Raji (cell line): ENCODE data around the gene AGFG2.
A peak's percentile ranks its signal among the peaks of the same experiment; 100 is the strongest.

ENCODE experiments used
- POLR2A ChIP-seq: IDR thresholded peaks from 2 replicates; pipeline ENCODE4 v1.6.1; 2011; ENCODE audit warnings: low read depth, low read length, control low read depth; ENCODE audit not compliant: insufficient read depth

Gene AGFG2

DNA sequence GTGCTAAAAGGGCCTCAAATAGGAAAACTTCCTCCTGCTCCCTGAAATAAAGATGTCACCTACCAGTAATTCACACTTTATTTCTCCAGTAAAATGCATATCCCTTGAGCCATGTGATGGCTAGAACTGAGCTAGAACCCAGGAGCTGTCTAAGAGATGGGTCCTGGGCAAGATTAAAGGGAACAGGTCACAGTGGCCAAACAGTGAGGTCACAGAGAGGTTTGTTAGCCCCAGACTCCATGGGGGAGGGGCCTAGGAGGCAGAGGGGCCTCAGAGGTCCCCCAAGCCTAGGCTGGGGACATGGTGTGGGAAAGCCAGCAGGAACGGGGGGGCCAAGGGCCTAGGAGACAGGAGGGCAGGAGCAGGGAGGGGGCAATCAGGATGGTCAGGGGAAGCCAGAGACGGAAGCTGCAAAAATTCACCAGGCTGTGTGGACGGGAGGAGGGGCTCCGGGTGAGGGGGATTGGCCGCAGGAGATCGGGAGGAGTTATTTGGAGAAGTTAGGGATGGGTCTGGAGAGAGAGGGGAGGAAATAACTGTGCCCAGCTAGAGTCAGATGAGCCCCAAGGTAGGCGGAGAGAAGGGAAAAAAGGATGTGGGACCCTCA lies 50.4 kb downstream of the AGFG2 start:
- no peak for TF ChIP-seq POLR2A

DNA sequence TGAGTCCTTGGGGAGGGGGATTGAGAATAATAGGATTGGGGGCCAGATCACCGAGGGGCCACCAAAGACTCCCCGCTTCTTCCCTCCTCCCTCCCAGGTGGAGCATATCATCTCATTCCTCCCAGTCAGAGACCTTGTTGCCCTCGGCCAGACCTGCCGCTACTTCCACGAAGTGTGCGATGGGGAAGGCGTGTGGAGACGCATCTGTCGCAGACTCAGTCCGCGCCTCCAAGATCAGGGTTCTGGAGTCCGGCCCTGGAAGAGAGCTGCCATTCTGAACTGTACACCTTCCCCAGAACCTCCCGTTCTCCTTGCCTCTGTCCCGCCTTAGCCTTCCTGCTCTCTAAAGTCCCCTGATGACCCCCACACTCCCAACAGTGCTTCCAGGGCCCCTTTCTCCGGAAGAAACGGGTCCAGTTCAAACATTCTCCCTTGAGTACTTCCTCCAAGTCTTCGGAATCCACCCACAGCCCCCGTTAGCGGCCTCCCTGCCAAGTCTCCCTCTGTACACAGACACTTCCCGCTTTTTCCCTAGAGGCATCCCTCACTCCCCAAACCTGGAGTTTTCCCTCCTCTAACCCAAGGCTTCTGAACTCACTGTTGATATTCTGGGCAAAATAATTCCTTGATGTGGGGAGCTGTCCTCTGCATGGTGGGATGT lies 51.2 kb downstream of the AGFG2 start:
- no peak for TF ChIP-seq POLR2A

DNA sequence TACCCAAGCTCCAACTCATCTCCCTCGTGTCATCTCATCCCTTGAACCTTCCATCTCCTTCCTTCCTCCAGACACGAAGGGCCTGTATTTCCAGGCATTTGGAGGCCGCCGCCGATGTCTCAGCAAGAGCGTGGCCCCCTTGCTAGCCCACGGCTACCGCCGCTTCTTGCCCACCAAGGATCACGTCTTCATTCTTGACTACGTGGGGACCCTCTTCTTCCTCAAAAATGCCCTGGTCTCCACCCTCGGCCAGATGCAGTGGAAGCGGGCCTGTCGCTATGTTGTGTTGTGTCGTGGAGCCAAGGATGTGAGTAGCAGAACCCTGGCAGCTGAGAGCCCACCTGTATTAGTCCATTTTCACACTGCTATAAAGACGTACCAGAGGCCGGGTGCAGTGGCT lies 52.6 kb downstream of the AGFG2 start:
- TF ChIP-seq POLR2A: no peak

DNA sequence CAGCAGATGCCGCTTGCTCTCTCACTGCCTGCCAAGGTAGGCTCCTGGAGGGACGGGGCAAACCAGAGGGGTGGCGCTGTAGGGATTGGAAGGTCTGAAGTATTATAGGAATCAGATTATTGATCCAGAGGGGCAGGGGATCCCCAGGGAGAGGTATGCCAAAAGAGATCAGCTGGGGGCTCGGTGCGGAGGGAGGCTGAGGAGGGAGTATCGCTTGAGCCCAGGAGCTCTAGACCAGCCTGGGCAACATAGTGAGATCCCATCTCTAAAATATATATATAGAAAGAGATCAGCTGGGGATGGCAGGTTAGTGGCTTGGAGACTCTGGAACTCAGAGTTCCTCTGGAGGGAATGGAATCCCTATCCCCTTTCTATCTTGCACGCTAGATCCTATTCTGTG lies 56.2 kb downstream of the AGFG2 start:
- TF ChIP-seq POLR2A: no peak

DNA sequence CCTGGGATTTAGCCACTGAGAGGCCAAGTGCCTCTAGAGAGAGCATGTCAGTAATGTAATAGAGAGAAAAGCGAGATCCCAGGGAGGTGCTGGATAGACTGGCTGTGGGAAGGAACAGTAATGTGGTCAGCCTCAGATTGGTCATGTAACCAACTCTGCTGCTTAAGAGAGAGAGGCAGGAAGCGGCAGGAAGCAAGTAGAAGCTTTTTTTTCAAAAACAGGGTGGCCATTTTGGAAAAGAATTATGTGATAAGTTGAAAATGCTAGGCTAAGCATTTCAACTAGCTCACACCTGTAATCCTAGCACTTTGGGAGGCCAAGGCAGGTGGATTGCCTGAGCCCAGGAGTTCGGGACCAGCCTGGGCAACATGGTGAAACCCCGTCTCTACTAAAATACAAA lies 59.4 kb downstream of the AGFG2 start:
- no peak for TF ChIP-seq POLR2A

DNA sequence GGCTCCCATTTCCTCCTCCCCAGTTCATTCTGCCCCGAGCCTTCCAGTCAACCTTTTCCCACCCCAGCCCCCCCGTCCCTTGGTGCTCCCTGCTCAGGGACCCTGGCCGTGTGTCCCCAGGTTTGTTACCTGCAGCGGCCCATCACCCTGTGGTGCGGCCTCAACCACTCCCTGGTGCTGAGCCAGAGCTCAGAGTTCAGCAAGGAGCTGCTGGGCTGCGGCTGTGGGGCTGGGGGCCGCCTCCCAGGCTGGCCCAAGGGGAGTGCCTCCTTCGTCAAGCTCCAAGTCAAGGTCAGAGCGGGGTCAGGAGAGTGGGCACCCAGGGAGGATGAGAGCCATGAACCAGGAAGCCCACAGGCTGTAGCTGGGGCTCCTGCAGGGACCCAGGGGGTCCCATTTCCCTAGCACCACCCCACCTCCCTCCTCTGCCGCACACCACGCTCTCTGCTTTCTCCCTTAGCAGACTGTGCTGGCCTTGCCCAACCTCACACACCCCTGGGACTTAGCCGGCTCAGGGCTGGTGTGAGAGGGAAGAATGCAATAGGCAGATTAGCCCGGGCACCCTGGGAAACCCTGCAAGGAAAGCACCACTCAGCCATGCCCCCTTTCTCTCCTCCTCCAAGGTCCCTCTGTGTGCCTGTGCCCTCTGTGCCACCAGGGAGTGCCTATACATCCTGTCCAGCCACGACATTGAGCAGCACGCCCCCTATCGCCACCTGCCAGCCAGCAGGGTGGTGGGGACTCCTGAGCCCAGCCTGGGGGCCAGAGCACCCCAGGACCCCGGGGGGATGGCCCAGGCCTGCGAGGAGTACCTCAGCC lies 61.1 kb downstream of the AGFG2 start:
- TF ChIP-seq POLR2A: no peak

DNA sequence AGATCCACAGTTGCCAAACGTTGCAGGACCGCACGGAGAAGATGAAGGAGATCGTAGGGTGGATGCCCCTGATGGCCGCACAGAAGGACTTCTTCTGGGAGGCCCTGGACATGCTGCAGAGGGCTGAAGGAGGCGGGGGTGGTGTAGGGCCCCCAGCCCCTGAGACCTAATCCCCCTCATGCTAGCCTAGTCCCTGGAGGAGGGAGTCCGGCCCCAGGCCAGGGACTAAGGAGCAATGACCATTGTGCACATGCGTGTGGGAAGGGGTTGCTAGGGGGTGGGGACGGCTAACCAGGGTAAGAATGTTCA lies 61.7 kb downstream of the AGFG2 start:
- TF ChIP-seq POLR2A: no peak

DNA sequence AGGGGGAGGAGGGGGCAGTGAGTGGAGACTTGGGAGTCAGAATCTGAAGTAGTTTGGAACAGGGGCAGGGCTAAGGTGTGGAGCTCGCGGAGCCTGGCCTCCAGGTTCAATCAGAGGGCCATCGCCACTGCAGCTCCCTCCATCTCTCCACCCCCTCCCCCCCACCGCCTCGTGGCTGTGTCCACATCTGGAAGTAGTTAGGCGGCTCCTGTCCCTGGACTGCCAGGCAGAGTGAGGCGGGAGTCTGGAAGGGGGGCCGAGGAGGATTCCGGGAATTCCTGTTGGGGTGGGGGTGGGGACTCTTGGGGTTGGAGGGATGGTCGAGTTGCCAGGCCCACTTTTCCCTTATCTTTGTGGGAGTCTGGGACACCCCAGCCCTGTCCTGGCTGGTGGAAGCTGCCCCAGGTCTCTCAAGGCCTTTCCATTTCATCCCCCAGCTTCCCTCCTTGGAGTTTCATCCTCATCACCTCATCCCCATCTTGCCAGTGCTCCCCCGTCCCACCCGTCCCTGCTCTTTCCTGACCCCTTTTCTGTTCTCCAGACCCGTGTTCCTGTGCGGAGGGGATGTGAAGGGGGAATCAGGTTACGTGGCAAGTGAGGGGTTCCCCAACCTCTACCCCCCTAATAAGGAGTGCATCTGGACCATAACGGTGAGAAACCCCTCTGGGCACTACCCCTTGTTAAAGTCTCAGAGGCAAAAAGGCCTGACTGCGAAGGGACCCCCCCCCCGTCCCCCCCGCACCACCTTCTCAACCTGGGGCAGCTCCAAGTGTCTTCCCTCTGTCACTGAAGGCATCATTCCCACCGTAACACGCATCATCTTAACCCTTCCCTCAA lies 64.1 kb downstream of the AGFG2 start:
- no peak for TF ChIP-seq POLR2A

DNA sequence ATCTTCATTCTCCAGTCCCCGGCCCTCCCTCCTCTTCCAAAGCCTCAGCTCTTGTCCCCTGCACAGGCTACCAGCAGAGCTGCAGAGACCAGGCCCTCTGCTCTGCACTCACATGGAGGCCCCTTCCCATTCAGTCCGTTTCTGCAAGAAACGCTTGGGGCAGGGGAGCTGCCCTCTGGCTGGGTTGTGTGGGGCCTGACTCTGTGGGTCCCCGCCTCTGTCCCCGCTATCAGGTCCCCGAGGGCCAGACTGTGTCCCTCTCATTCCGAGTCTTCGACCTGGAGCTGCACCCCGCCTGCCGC lies 64.7 kb downstream of the AGFG2 start:
- no peak for TF ChIP-seq POLR2A

DNA sequence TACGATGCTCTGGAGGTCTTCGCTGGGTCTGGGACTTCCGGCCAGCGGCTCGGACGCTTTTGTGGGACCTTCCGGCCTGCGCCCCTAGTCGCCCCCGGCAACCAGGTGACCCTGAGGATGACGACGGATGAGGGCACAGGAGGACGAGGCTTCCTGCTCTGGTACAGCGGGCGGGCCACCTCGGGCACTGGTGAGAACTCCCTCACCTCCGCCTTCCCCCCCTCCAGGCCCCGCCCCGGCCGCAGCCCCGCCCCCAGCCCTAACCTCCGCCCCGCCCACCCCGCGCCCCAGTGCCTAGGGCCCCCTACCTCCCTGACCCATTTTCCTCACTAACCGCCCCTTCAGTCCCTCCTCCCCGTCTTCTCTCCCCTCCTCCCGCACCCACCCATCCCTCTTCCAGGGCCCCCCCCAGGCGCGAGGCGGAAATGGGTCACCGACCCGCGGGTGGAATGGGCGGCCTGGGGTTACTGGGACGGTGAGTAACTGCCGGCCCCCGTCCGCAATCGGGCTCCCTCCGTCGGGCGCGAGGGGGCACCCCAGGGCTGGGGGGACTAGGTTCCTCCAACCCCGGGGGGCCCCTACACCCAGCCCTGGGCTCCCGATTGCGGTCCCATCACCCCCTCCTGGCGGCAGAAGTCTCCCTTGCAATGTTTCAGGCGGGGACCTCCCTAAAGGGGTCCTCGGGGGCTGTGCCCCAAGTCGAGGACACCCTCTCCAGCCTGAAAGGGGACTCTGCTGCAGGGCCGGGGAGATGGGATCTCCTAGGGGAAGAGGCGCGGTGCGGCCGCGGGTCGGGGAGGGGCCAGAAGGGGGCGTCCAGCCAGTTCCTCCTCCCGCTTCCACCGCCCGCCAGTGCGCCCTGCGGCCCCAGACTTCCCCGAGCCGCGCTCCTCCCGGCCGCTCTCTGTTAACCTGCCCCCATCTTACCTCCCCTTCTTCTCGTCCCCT lies 65.3 kb downstream of the AGFG2 start:
- peak; percentile 58 for TF ChIP-seq POLR2A

DNA sequence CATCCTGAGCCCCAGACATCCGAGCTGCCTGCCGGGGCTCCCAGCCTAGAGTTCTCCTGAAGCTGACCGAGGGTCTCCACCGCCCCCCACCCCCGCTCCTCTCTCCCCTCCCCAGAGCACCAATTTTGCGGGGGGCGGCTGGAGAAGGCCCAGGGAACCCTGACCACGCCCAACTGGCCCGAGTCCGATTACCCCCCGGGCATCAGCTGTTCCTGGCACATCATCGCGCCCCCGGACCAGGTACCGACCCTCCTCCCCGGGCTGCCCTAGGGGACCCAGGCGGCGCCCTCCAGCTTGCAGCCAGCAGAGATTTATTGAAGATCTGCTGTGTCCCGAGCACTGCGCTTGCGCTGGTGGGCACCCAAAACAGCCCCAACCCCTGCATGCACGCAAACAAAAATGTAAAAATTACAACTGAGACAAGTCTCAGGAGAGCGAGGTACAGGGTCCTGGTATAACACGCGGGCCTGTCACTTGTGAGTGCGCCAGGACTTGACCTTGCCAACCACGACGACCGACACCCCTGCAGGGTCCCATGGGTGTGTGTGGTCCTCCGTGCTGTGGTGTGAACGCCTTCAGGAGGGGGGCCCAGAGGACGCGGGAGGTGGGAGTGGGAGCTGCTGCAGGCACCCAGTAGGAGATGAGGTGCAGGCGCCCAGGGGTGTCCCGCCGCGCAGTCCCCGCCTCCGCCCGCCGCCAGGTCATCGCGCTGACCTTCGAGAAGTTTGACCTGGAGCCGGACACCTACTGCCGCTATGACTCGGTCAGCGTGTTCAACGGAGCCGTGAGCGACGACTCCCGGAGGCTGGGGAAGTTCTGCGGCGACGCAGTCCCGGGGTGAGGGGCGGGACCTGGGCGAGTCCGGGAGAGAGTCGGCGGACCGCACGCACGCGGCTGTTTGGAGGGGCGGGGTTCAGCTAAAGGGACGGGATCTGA lies 66.2 kb downstream of the AGFG2 start:
- TF ChIP-seq POLR2A: no peak

DNA sequence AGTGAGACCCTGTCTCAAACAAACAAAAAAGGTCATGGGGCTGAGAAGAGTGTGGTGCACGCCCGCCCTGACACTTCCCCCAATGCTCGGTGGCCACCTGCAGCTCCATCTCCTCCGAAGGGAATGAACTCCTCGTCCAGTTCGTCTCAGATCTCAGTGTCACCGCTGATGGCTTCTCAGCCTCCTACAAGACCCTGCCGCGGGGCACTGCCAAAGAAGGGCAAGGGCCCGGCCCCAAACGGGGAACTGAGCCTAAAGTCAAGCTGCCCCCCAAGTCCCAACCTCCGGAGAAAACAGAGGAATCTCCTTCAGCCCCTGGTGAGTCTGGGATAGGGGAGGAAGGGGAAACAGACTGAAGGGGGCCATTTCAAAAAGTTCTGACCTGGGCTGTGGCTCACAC lies 67.3 kb downstream of the AGFG2 start:
- TF ChIP-seq POLR2A: no peak

DNA sequence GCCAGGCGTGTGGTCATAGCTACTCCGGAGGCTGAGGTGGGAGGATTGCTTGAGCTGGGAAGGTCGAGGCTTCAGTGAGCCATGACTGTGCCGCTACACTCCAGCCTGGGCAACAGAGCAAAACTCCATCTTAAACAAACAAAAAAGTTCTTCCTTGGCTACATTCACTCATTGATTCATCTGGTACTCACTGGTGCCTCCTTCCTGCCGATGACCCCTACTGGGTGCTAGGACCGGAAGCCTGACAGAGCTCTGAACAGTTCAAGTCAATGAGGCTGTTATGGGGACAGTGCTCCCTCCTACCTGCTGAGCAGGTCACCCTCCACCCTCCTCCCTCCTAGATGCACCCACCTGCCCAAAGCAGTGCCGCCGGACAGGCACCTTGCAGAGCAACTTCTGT lies 68.1 kb downstream of the AGFG2 start:
- TF ChIP-seq POLR2A: no peak

DNA sequence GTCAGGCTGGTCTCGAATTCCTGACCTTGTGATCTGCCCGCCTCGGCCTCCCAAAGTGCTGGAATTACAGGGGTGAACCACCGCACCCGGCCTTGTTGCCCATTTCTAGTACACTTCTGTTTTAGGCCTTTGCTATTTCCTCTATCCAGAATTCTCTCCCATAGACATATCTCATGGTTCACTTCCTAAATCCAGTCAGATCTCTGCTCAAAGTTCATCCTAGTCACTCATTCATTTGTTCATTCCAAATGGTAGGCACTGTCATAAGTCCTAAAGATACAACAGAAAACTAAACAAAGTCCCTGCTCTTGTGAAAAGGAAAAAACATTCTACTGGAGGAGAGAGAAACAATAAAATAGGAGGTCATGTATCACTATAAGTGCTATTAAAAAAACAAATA lies 71.0 kb downstream of the AGFG2 start:
- TF ChIP-seq POLR2A: no peak
